ENCODE measurements around the gene PSD.
"Not testable (repeated sequence)": the region's sequence is repeated elsewhere in the genome, so short reads cannot be mapped to it uniquely, and the experiment has no call there.

The PSD gene

DNA sequence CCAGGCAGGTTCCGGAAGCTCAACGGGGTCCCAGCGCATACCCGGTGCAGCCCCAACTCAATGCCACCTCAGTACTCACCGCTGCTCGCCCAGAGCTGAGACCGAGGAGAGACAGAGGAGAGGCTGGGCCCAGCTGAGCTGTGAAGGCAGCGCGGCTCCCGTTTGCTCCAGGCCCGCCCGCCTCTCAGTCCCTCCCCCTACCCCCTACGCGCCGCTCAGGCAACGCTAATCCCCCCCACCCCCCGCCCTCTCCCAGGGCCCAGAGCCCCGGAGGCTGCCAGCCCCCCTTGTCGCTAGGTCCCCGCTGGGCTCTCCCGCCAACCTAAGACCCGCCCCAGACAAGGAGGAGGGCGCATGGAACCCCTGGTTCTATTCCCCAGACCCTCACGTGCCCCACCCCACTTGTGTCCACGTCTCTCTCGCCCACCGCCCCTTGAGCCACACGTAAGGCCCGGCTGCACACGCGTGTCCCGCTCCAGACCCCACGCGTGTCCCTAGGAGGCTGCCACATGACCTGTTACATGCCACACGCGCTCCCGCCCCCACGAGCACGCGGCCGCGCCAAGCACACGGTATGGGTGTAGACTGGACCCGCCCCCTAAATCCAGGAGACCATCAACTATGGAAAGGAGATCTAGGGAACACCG lies at the start of gene PSD:
Gene PSD (minus strand): TSS at position 164 of the 647 bp plus-strand sequence. CDS start 1,747 bp downstream, outside the sequence.
- DNase-seq (ENCODE audit: low read depth), result no peak

DNA sequence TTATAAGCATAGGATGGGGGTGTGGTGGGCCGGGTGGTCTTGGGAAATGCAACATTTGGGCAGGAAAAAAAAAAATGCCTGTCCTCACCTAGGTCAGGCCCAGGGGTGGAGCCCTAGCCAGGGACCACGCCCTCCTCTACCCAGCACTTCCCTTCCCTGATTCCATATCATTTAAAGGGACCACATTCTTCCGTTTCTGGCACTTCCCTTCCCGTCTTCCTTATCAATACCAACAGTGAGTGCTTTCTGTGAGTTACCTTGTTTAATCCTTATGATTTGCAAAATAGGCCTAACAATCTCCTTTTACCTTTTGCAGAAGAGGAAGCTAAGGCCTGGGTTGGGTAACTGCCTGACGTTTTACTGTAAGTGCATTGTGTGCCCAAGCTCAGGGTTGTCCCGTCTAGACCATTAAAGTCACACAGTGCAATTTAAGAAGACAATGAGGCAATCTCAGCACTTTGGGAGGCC lies 49.4 kb upstream of the PSD start:
- DNase-seq (ENCODE audit: low read depth), result no peak

DNA sequence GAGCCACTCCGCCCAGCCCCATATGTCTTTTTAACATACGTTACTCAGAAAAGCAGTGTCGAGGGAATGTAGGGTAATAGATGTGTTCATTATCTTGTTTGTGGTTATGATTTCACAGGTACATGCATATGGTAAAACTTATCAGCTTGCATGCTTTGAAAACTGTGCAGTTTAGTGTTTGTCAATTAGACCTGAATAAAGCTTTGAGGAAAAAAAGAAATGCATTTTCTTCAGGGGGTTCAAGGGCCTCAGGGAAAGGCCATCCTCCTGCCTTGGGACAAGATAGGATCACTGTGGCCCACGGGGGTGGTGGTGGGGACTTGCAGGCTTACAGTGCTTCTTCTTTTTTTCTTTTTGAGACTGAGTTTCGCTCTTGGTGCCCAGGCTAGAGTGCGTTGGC lies 48.7 kb upstream of the PSD start:
- DNase-seq (ENCODE audit: low read depth), result no peak

DNA sequence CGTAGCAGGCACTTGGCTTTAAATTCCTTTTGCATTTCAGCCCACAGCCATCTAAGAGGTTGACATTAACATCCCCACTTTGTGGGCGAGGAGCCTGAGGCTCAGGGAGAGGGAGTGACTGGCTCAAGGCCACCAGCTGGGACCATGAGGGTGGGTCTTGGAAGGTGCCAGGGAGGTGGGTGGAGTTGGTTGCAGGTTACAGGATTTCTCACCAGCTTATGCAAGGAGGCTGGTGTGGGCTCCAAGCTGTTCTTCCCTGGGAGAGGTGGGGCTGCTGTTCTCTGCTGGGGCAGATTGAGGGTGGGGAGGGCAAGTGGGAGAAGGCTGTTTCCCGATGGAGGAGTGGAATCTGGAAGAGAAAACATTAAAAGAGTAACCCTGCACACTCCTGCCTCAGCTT lies 46.9 kb upstream of the PSD start:
- DNase-seq (ENCODE audit: low read depth), result no peak

DNA sequence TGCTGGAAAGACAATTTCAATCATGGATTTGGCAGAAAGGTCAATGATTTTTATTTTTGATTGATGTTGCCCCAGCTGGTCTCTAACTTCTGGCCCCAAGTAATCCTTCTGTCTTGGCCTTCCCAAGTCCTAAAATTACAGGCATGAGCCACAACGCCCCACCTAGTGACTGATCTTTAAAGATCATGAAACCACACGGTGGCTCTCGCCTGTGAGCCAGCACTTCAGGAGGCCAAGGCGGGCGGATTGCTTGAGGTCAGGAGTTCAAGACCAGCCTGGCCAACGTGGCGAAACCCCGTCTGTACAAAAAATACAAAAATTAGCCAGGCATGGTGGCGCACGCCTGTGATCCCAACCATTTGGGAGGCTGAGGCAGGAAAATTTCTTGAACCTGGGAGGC lies 45.4 kb upstream of the PSD start:
- no peak for DNase-seq (ENCODE audit: low read depth)

DNA sequence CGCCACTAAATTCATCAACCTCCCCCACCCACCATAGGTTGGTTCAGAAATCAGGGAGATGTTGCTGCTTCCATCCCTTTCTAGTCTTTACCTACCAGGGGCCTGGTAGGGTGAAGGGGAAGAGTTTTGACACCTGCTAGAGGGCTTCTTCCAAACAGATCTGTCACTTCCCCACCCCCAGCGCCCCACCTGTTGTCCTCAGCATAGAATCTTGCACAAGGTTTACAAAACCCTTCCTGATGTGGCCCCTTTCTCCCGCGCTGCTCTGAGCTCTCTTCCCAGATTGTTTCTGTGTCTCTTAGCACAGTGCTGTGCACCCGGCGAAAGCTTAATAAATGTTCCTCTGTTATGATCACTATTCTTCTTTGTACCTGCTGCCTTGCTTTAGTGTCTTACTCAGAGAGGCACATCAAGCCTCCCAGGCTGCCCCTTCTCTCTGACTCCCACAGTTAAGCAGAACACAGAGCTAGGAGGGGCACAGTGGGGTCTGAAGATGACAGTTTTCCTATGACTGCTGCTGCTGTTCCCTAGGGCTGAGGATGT lies 44.0 kb upstream of the PSD start:
- no peak for DNase-seq (ENCODE audit: low read depth)

DNA sequence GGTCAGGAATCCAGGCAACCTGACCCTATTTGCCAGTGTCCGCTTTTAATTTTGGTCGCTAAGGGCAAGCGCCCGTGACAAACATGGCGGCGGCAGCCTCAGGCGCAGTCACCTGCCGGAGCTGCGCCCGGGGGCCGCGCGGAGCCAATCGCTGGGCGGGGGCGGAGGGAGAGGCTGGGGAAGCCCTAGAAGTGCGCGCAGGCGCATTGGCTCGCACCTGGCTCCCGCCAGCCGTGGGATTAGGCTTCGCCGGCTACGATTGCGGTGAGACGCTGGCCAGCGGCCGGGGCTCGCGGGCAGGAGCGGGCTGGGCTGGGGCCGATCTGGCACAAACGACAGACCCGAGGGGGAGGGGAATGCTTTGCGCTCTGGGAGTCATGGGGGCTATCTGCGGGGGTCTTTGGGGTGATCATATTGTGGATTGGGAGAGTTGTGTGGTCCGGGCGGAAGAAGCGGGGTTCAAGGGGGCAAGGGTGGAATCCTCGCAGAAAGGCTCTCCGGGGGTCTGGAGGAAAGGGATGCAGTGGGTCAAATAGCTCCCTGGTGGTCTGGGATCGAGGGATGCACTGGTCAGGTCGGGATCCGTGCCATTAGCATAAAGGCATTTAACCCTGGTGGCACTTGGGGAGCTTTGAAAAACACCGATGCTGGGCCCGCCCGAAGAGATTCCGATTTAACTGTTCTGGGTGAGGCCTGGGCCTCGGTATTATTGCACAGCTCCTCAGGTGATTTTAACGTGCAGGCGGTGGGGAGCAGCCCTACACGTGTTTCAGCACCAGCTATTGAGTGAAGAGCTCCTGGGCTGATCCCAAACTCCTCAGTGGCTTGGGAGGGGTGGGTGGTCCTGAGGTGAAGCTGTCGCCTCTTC lies 42.8 kb upstream of the PSD start:
- peak; percentile 92 for DNase-seq (ENCODE audit: low read depth)

DNA sequence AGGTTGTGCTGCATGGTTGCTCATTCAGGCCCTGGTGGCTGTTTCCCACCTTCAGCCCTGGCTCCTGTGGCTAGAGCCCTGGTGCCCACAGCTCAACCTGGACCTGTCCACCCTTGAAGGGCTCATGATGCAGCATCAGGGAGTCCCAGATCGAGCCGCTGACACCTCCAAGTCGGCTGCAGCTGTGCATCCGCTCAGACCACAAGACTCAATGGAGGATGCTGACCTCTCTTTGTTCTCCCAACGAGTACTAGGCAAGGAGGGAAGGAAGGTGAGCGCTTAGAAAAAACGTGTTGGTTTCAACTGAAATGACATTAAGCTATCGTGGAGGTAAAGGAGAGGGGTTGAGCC lies 42.2 kb upstream of the PSD start:
- no peak for DNase-seq (ENCODE audit: low read depth)

DNA sequence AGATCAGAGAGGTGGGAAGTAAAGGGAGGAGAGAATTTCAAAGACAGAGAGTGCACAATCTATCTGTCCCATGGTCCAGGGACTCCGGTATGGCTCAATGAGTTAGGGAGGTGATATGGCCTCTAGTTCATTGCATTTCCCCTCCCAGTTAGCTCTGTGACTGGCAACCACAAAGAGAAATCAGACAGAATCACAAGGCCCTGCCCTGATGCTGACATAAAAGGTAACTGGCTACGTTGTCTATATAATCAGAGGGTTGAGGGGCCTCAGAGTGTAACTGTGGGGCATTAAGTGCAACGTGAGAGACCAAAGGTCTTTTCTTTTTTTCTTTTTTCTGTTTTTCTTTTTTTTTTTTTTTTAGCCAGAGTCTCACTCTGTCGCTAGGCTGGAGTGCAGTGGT lies 40.1 kb upstream of the PSD start:
- DNase-seq (ENCODE audit: low read depth), result no peak

DNA sequence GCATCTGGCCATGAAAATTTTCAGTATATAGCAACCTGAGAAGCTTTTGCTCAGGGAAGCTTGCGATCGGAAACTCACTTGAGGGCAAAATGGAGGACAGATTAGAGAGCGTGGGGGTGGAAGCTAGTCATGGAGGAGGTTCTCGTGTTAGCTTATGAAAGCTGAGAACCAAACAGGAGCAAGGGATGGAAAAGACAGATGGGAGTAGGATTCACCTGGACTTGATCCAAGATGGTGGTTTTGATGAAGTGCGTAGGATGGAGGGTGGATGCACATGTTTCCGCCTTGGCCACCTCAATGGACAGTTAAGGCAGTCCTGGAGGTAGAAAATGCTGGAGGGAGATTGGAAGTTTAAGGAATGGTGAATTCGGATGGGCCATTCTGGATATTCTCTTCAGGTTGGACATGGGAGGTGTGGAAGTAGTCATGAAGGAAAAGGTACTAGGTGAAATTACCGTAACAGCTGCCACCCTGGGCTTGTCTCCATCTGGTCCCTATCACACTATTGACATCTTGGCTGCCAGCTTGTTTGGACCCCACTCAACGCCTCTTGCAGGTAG lies 39.1 kb upstream of the PSD start:
- no peak for DNase-seq (ENCODE audit: low read depth)

DNA sequence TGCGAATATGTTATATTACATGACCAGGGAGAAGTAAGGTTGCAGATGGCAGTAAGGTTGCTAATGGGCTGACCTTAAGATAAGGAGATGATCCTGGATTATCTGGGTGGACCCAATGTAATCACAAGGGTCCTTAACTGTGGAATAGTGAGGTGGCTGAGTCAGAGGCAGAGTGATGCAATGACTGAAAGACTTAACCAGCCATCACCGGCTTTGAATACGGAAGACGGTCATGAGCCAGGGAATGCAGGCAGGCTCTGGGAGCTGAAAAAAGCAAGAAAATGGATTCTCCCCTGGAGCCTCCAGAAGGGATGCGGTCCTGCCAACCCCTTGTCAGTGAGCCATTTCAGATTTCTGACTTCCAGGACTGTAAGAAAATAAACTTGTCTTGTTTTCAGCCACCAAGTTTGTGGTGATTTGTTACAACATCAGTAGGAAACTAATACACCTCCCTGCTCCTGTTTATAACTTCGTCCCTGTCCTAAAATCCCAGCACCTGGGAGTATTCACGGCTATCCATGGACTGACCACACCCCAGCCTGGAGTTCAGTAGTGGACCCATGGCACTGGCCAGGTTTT lies 37.4 kb upstream of the PSD start:
- DNase-seq (ENCODE audit: low read depth), result no peak

DNA sequence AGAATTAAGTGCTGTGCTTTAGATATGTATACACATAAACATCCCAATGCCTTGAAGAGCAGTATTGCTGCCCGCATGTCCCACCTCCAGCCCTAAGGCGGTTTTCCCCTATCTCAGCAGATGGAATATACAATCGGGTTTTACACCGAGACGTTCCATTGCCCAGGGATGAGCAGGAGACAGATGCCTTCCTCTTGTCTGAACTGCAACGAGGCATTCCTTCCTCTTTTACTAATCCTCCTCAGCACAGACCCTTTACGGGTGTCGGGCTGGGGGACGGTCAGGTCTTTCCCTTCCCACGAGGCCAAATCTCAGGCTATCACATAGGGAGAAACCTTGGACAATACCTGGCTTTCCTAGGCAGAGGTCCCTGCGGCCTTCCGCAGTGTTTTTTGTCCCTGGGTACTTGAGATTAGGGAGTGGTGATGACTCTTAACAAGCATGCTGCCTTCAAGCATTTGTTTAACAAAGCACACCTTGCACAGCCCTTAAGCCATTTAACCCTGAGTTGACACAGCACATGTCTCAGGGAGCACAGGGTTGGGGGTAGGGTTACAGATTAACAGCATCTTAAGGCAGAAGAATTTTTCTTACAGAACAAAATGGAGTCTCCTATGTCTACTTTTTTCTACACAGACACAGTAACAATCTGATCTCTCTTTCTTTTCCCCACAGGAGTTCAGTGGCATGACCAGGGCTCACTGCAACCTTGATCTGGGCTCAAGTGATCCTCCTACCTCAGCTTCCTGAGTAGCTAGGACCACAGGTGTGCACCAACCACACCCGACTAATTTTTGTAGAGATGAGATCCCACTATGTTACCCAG lies 36.3 kb upstream of the PSD start:
- not testable (repeated sequence) for DNase-seq (ENCODE audit: low read depth)

DNA sequence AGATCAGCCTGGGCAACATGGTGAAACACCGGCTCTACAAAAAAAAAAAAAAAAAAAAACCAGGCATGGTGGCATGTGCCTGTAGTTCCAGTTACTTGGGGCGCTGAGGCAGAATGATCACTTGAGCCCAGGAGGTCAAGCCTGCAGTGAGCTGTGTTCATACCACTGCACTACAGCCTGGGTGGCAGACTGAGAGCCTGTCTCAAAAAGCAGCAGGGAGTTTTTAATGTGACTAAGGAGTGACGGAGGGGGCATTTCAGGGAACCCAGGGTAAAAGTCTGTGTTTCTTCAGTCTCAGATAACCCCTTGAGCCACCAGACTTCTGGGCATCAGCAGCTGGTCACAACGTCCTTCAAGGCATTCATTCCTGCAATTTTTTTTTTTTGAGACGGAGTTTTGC lies 34.9 kb upstream of the PSD start:
- DNase-seq (ENCODE audit: low read depth), result no peak

DNA sequence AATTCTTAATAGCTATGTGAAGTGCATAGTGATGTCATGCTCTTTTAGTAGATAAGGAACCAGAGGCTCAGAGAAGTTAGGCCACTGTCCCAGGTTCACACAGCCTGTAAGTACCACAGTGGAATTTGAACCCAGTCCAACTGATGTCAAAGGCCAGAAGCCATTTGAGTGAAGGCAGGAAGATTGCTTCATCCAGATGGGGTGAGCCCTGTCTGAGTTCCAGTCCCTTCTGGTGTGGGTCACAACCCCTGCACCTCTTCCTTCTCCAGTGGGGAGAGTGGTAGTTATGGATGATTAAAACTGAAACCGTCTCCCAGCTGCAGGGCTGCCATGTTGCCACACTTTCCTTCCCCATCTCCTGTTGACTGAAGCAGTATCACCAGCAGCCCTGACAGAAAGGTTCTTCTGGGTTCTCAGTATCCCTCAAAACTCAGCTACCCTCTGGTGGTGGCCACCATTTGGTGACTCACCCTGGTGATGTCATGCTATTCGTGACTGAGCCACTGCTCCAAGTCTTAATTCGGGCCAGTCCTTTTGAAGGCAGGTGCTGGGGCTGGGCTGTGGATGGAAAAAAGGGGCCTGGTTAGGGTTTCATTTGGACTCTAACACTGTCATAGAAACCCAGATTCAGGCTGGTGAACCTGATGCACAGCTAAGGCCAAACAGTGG lies 34.2 kb upstream of the PSD start:
- DNase-seq (ENCODE audit: low read depth), result no peak

DNA sequence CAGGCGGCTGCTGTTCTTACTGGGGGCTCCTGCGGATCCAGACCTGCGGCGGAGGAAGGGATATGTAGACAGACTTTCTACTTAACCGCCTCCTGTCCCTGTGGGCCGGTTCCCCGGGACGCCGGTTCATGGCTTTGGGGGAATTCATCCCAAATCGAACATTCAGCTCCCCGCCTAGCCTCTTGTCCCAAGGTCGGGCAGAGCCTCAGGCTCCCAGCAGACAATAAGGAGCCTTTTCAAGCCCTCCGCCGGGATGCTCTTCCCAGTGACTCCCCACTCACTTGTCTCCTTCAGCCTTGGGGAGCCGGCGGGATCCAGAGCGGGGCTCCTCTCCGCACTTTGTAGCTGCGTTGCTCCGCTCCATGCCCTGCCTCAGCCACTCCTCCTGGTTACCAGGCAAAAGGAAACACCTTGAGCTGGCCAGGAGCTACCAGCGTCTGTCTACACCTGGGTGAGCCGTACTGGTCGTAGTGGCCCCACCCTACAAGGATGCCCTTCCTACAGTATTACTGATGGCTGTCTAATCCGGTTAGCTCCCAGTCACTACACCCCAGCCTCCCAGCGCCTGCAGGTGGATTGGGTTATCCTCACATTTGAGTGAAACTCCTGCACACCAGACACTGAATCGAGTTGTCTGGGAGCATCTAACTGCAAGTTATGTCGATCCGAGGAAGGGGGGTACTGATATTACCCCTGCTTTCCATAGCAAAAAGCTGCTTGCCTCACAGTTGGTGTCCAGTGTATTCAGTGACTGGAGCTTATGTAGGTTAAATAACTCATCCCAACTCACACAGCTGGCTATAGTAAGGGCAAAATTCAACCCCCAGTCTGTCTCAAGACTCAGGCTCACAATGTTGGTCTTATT lies 32.8 kb upstream of the PSD start, which contains the start of gene C10orf95:
Gene C10orf95 (minus strand): TSS at position 439 of the 865 bp plus-strand sequence. CDS start 450 bp downstream, outside the sequence.
- DNase-seq (ENCODE audit: low read depth), result no peak

DNA sequence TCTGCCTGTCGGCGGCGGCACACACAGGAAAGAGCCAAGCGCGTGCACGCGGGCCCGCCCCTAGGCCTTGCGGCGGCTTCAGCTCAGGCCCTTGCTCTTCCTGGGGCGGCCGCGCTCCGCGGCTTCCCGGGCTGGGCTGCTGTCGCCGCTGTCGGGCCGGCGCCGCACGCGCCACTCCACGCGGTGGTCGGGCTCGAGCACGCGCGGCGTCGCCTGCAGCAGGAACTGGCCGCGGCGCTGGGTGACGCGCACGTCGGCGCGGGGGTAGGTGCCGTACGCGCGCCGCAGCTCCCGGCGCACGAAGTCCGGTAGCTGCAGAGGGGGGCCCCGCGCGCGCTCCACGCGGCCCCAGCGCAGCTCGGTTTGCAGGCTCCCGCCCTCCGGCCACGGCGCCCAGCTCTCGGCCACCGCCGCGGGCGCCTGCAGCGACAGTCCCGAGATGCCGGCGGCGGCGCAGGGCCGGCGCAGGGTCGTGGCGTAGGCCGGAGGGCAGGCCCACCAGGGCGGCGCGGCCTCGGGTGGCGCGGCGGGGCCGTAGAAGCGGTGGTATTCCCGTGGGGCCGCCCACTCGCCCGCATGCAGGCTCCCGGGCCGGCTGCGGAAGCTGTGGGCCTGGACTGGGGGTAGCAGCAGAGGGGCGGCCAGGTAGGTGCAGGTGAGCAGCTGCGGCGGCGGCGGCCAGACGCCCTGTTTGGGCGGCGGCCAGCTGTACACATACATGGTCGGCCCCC lies 32.0 kb upstream of the PSD start:
- DNase-seq (ENCODE audit: low read depth), result peak; percentile 79

DNA sequence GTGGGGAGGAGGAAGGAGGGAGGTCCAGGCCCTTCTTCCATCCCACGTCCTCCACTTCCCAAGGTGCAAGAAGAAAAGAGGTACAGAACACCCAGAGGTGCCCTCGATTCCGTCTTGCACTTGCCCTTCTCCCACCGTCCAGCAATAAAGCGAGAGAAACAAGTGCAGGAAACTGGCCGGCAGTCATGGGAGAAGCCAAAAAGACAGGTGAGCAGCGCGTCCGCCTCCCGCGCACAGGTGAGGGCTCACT lies 31.5 kb upstream of the PSD start:
- DNase-seq (ENCODE audit: low read depth), result no peak

DNA sequence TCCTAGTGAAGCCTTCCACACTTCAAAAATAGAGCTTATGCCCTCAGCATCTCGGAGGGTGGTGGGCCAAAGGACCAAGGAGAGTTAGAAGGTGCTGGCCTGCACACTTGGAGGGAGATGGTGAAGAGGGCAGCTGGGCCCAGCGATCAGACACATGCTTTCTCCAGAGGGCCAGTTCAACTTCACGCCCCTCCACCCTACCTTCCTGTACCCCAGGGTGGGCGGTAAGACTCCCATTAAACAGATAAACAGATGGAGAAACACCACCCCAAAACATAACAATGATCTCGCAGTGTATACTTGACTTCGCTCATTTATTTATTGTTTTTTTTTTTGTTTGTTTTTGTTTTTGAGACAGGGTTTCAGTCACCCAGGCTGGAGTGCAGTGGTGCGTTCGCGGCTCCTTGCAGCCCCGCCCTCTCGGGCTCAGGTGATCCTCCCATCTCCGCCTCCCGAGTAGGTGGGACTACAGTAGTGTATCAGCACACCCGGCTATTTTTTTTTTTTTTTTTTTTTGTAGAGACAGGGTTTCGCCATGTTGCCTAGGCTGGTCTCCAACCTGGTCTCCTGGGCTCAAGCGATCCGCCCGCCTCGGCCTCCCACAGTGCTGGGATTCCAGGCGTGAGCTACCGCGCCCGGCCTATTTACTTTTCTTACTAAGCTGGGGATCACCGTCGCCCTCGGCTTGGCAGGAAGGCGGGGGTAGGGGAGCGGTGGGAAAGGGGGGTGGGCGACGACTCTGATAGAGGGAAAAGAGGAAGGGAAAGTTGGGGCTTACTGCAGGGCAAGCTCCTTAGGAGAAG lies 30.9 kb upstream of the PSD start:
- DNase-seq (ENCODE audit: low read depth), result peak; percentile 87

DNA sequence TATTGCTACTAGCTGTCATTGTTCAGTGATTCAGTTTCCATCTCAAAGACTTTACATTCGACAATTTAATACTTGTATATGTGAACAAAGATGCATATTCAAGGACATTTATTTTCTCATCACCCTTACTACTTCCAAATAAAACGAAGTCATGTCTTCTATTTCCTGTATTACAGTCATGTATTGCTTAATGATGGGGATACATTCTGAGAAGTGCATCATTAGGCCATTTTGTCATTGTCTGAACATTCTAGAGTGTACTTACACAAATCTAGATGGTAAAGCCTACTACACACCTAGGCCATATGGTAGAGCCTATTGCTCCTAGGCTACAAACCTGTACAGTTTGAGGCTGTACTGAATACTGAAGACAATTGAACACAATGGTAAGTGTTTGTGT lies 26.3 kb upstream of the PSD start:
- no peak for DNase-seq (ENCODE audit: low read depth)

Data from stimulated activated CD4-positive, alpha-beta T cell treated with anti-CD3 and anti-CD28 coated beads, Interleukin-2, amount 100 ng/mL, for 4 hours (primary cell).